ENCODE results near the gene CDK16.

CDK16 gene

GRCh38 chrX:47228550-47229270 is 10.2 kb downstream of the CDK16 start:
- no peak for DNase-seq (ENCODE audit: low read depth in 3 of 3)

GRCh38 chrX:47229427-47229826 is 10.9 kb downstream of the CDK16 start:
- DNase-seq (ENCODE audit: low read depth in 3 of 3), result no peak

DNA sequence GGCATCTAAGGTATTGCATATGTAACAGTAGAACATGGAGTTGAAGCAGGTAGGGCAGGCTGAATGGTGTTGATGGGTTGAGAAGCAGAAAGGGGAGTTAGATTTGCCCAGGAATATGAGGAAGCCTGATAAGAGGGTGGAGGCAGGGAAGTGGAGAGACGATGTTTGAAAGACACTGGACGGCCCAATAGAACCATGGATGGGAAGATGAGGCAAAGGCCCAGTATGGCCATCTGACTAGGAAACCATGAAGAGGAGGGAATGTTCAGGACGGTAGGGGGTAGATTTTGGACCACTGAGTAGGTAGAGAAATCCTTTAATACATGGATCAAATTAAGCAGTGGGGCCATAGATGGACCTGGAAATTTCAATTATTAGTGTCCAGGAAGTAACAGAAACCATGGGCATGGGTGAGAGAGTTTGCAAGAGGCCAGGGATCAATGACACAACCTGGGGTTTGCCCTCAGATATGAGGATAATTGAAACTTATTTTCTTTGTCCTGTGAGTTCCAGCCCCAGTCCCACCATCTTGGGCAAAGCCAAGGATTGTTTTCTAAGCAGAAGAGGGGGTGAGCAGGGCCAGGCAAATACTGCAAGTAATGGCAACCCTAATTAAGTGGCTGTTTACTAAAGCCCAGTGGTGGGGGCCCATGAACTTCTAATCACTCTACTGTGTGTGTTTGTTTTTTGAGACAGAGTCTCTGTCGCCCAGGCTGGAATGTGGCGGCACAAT is 11.8 kb downstream of the CDK16 start:
- DNase-seq (ENCODE audit: low read depth in 3 of 3), result no peak

- DNase-seq (ENCODE audit: low read depth in 3 of 3), result no peak
Observed at GRCh38 chrX:47231167-47231566, 12.7 kb downstream of the CDK16 start.

GRCh38 chrX:47232197-47232802 is 13.8 kb downstream of the CDK16 start:
- DNase-seq (ENCODE audit: low read depth in 3 of 3), result no peak

GRCh38 chrX:47232803-47233332 is 14.4 kb downstream of the CDK16 start, which contains the start of gene USP11:
Gene USP11, plus strand, starts transcription at chrX:47233009. Its CDS starts 35 bp downstream, at chrX:47233044.
- DNase-seq (ENCODE audit: low read depth in 3 of 3), result peak in 1 of 3 experiments; percentile 9

- DNase-seq (ENCODE audit: low read depth in 3 of 3), result peak; percentile 69 to 89 (median 89)
Observed at GRCh38 chrX:47233333-47234113, 15.0 kb downstream of the CDK16 start.

DNA sequence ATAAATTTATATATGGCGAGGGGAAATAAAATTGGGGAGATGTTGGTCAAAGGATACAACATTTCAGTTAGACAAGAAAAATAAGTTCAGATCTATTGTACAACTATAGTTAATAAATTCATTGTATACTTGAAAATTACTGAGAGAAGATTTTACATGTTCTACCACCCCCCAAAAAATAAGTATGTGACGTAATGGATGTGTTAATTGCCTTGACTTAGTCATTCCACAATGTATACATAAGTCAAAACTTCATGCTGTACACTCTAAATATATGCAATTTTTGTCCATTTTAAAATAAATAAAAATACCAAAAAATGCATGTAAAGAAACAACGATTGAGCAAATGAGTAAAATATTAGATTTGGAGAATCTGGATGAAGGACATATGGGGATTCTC is 16.1 kb downstream of the CDK16 start:
- DNase-seq (ENCODE audit: low read depth in 3 of 3), result no peak

- DNase-seq (ENCODE audit: low read depth in 3 of 3), result no peak
Observed at GRCh38 chrX:47235691-47236103, 17.2 kb downstream of the CDK16 start.

DNA sequence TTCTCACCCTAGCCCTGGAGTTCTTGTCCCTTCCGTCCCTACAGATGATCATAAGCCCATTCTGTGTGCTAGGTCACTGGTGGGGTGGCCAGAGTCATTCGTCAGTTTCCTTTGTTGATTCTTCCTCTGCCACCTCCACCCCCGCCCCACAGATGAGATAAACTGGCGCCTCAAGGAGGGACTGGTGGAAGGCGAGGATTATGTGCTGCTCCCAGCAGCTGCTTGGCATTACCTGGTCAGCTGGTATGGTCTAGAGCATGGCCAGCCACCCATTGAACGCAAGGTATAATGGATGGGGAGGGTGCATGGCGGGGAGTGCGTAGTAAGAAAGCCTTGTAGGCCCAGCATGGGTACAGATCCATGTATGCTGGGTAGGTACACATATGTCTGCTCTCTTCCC is 20.7 kb downstream of the CDK16 start:
- no peak for DNase-seq (ENCODE audit: low read depth in 3 of 3)

DNA sequence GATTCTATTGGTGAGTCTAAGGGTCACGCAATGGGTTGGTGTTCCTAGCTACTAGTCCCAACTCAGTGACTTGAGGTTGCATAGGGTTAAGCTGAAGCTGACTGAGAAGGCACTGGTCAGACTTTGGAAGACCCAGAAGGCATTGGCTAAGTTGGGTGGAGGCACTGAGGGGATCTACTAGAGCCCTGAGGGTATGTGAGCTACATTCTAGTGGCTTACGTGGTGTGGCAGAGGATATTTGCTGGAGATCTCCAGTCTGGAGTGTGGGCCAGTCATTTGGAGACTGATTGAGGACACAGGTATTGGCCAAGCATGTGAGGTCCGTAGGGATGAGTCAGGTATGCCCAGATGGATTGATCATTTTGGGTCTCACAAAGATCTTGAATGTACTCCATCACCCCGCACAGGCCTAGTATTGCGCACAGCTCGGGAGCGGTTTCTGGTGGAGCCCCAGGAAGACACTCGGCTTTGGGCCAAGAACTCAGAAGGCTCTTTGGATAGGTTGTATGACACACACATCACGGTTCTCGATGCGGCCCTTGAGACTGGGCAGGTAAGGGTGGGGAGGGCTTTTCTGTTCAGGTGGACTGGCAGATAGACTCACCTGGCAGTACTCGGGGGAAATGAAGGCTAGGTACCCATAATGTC is 21.5 kb downstream of the CDK16 start:
- no peak for DNase-seq (ENCODE audit: low read depth in 3 of 3)

- DNase-seq (ENCODE audit: low read depth in 3 of 3), result no peak
Observed at GRCh38 chrX:47240619-47241018, 22.1 kb downstream of the CDK16 start.

DNA sequence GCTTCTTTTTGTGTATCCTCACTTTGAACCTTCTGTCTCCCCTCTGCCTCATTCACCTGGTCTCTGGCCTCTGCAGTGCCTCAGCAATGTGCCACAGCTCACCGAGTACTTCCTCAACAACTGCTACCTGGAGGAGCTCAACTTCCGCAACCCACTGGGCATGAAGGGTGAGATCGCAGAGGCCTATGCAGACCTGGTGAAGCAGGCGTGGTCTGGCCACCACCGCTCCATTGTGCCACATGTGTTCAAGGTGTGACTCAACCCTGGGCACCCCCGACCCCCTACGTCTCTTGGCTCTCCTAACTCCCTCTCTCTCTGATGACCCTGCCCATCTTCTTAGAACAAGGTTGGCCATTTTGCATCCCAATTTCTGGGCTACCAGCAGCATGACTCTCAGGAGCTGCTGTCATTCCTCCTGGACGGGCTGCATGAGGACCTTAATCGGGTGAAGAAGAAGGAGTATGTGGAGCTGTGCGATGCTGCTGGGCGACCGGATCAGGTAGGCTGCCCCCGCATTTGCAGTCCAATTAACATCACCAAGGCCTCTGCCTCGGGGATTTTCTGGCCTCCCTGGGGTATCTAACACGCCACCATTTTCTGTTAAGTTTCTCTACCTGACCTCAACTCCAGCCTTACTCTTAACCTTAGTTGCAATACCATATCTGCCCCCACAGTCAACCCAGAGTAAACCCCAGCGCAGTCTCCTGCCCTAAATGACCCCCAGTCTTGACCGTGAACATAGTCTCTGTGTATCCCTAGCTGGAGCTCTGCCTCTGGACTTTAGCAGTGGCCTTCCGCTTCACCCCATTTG is 22.9 kb downstream of the CDK16 start:
- no peak for DNase-seq (ENCODE audit: low read depth in 3 of 3)

DNA sequence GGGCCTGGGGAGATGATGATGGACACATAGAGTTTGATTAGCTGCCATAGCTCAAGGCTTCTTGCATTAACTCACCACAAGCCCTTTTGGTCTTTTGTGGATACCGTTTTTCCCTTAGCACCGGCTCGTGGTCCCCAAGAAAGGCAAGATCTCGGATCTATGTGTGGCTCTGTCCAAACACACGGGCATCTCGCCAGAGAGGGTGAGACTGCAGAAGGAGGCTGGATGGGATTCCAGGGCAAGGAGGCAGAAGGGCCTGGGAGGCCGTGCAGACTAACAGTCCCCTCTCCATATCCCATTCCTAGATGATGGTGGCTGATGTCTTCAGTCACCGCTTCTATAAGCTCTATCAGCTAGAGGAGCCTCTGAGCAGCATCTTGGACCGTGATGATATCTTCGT is 23.8 kb downstream of the CDK16 start:
- DNase-seq (ENCODE audit: low read depth in 3 of 3), result no peak

DNA sequence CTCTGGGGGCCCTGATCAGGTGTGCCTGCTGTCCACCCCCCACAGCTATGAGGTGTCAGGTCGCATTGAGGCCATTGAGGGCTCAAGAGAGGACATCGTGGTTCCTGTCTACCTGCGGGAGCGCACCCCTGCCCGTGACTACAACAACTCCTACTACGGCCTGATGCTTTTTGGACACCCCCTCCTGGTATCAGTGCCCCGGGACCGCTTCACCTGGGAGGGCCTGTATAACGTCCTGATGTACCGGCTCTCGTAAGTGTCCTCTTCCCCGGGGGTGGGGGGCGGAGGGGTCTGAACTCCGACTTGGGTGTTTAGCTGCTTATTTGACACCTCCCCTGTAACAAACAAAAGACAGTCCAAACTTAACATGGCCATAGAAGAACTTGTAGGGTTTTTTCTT is 24.9 kb downstream of the CDK16 start:
- no peak for DNase-seq (ENCODE audit: low read depth in 3 of 3)

DNA sequence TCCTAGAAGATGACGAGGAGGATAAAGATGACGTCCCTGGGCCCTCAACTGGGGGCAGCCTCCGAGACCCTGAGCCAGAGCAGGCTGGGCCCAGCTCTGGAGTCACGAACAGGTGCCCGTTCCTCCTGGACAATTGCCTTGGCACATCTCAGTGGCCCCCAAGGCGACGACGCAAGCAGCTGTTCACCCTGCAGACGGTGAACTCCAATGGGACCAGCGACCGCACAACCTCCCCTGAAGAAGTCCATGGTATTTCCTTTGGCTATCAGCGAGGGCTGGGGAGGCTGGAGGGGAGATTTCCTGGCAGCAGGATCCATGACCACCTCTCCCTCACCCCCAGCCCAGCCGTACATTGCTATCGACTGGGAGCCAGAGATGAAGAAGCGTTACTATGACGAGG is 26.2 kb downstream of the CDK16 start:
- DNase-seq (ENCODE audit: low read depth in 3 of 3), result no peak

GRCh38 chrX:47245156-47245555 is 26.7 kb downstream of the CDK16 start:
- DNase-seq (ENCODE audit: low read depth in 3 of 3), result no peak

- no peak for DNase-seq (ENCODE audit: low read depth in 3 of 3)
Observed at GRCh38 chrX:47247206-47247998, 28.9 kb downstream of the CDK16 start.

- DNase-seq (ENCODE audit: low read depth in 3 of 3), result no peak
Observed at GRCh38 chrX:47247999-47248320, 29.5 kb downstream of the CDK16 start.

DNA sequence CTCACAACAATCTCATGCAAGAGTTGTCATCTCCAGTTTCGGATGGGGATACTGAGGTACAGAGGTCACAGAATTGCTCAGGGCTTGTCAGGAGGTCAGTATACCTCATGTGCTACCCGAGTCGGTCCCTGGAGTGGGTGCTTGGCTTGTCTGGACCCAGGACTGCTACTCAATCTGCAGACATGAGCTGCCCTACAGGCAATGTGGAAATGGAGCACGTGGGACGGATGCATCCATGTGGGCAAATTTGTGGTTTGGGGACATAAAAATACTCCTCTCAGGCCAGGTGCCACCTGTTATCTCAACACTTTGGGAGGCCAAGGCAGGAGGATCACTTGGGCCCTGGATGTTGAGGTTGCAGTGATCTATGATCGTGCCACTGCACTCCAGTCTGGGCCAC is 30.1 kb downstream of the CDK16 start:
- no peak for DNase-seq (ENCODE audit: low read depth in 3 of 3)

Data from stimulated activated CD4-positive, alpha-beta T cell treated with anti-CD3 and anti-CD28 coated beads, TNF-alpha, amount 100 ng/mL, for 4 hours (primary cell).